ENCODE results near the gene GMCL2.

Gene GMCL2

GRCh38 chr5:178223196-178223773 is 36.1 kb upstream of the GMCL2 start:
- Histone ChIP-seq H2AFZ (no peak overlapping the region), H3K79me2 (no peaks in the 10 kb centered on the region), H3K9ac (no peak overlapping the region), H3K9me3 (ENCODE audit: control insufficient read depth, low read length) (no peaks in the 10 kb centered on the region), H3K27me3 (ENCODE audit: control insufficient read depth, insufficient read depth, low read length) (no peaks in the 10 kb centered on the region), H3K27ac (no peak overlapping the region), H3K4me2 (ENCODE audit: low read length) (no peak overlapping the region), H3K4me3 (ENCODE audit: low read depth, low read length) (no peak overlapping the region), H3K4me1 (no peaks in the 10 kb centered on the region), H3K36me3 (ENCODE audit: control insufficient read depth, insufficient read depth, low read length) (no peaks in the 10 kb centered on the region)
- no peak for TF ChIP-seq CTCF (IDR thresholded peaks at IDR 0.05)

DNA sequence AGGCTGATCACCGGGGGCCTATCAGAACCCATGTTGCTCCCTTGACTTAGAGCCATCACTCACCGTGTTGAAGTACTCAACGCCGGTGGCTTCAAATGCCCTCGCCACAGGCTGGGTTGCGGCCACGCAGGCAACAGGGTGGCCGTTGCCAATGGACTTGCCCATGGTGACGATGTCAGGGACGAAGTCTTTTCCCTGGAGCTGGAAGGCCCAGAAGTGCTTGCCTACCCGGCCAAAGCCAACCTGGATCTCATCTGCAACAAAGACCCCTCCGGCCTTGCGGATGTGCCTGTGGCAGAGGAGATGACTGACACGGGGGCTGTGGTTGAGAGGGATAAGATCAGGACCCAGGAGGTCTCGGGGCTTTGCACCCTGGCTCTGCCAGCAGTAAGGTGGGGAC is 35.1 kb upstream of the GMCL2 start:
- Histone ChIP-seq H3K4me1 (no peaks in the 10 kb centered on the region), H3K79me2 (no peaks in the 10 kb centered on the region), H3K9me3 (ENCODE audit: control insufficient read depth, low read length) (no peaks in the 10 kb centered on the region), H3K27ac (no peak overlapping the region), H3K4me3 (ENCODE audit: low read depth, low read length) (no peak overlapping the region), H3K27me3 (ENCODE audit: control insufficient read depth, insufficient read depth, low read length) (no peaks in the 10 kb centered on the region), H3K9ac (no peak overlapping the region), H2AFZ (no peak overlapping the region), H3K36me3 (ENCODE audit: control insufficient read depth, insufficient read depth, low read length) (no peaks in the 10 kb centered on the region), H3K4me2 (ENCODE audit: low read length) (no peak overlapping the region)
- TF ChIP-seq CTCF (IDR thresholded peaks at IDR 0.05), result no peak

DNA sequence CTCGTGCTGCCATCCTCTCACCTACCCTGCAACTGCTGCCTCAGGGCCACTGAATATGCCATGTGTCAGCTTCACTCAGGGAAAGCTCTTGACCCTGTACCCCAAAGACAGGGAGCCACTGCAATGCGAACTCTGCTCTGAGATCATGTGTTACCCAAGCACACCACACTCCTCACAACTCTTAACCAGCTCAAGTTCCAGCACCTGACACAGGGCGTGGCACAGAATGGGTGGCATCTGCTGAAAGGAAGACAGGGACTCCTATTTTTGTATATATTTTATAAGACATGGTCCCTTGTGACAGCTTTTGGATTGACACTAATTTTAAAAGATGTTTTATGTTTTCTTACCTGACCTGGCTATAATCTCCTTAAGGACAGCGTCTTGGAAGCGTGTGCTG is 34.7 kb upstream of the GMCL2 start:
- H3K4me3 ChIP-seq (ENCODE audit: low read depth, low read length), result no peak overlapping the region
- H3K9me3 ChIP-seq (ENCODE audit: control insufficient read depth, low read length), result no peaks in the 10 kb centered on the region
- H3K27me3 ChIP-seq (ENCODE audit: control insufficient read depth, insufficient read depth, low read length), result no peaks in the 10 kb centered on the region
- H3K27ac ChIP-seq, result no peak overlapping the region
- H3K9ac ChIP-seq, result no peak overlapping the region
- H3K79me2 ChIP-seq, result no peaks in the 10 kb centered on the region
- TF ChIP-seq CTCF (IDR thresholded peaks at IDR 0.05), result no peak
- no peaks in the 10 kb centered on the region for H3K4me1 ChIP-seq
- no peaks in the 10 kb centered on the region for H3K36me3 ChIP-seq (ENCODE audit: control insufficient read depth, insufficient read depth, low read length)
- no peak overlapping the region for H3K4me2 ChIP-seq (ENCODE audit: low read length)
- H2AFZ ChIP-seq, result no peak overlapping the region

GRCh38 chr5:178221282-178221681 is 34.1 kb upstream of the GMCL2 start:
- TF ChIP-seq CTCF (IDR thresholded peaks at IDR 0.05), result no peak

GRCh38 chr5:178218827-178219226 is 31.7 kb upstream of the GMCL2 start:
- Histone ChIP-seq H3K27me3 (ENCODE audit: control insufficient read depth, insufficient read depth, low read length) (no peaks in the 10 kb centered on the region), H2AFZ (no peak overlapping the region), H3K36me3 (ENCODE audit: control insufficient read depth, insufficient read depth, low read length) (no peaks in the 10 kb centered on the region), H3K9me3 (ENCODE audit: control insufficient read depth, low read length) (no peaks in the 10 kb centered on the region), H3K4me3 (ENCODE audit: low read depth, low read length) (no peak overlapping the region), H3K4me2 (ENCODE audit: low read length) (no peak overlapping the region), H3K79me2 (peaks cover 2% of the 10 kb centered on the region), H3K4me1 (no peaks in the 10 kb centered on the region), H3K9ac (no peak overlapping the region), H3K27ac (no peak overlapping the region)
- TF ChIP-seq CTCF (IDR thresholded peaks at IDR 0.05), result no peak

More at GRCh38 chr5:178221282-178221681, 34.1 kb upstream of the GMCL2 start:
- Histone ChIP-seq H3K9me3 (ENCODE audit: control insufficient read depth, low read length) (no peaks in the 10 kb centered on the region), H3K79me2 (peaks cover 2% of the 10 kb centered on the region), H3K4me2 (ENCODE audit: low read length) (no peak overlapping the region), H2AFZ (no peak overlapping the region), H3K36me3 (ENCODE audit: control insufficient read depth, insufficient read depth, low read length) (no peaks in the 10 kb centered on the region), H3K4me3 (ENCODE audit: low read depth, low read length) (no peak overlapping the region), H3K9ac (no peak overlapping the region), H3K4me1 (no peaks in the 10 kb centered on the region), H3K27ac (no peak overlapping the region), H3K27me3 (ENCODE audit: control insufficient read depth, insufficient read depth, low read length) (no peaks in the 10 kb centered on the region)

All from parathyroid adenoma (tissue), 2 donors.